ENCODE data around the gene AKAP6. TPM values are rescaled to one million over a fixed set of nuclear protein-coding genes. Genes with fewer than 3 reads are reported as not detected.

AKAP6 gene
- total and polyA plus RNA-seq, 2 experiments from 2014 or later = 0.38 to 0.42 TPM

- TF ChIP-seq, protein P1, sequence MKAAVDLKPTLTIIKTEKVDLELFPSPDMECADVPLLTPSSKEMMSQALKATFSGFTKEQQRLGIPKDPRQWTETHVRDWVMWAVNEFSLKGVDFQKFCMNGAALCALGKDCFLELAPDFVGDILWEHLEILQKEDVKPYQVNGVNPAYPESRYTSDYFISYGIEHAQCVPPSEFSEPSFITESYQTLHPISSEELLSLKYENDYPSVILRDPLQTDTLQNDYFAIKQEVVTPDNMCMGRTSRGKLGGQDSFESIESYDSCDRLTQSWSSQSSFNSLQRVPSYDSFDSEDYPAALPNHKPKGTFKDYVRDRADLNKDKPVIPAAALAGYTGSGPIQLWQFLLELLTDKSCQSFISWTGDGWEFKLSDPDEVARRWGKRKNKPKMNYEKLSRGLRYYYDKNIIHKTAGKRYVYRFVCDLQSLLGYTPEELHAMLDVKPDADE (IDR thresholded peaks at IDR 0.05) = no peak
- no peak for TF ChIP-seq CREB1 (CRISPR knock-in tag; IDR thresholded peaks at IDR 0.05; ENCODE audit: low read depth)
- no peak for TF ChIP-seq ZNF114 (CRISPR knock-in tag; IDR thresholded peaks at IDR 0.05)
- TF ChIP-seq EZH2 (IDR thresholded peaks at IDR 0.05; ENCODE audit: low read depth, unreplicated experiment) = no peak
- TF ChIP-seq STAT1 (IDR thresholded peaks at IDR 0.05; ENCODE audit: unreplicated experiment) = no peak
- no peak for TF ChIP-seq REST (IDR thresholded peaks at IDR 0.05; ENCODE audit: unreplicated experiment)
- no peak for TF ChIP-seq NANOG (IDR thresholded peaks at IDR 0.05; ENCODE audit: borderline replicate concordance)
These were observed 143.0 kb downstream of the AKAP6 start (continued) for GRCh38 chr14:32472076-32472475.

GRCh38 chr14:32472512-32473463 lies 143.7 kb downstream of the AKAP6 start:
- Mint-ChIP-seq H3K4me1 (peaks cover 24% of the 10 kb centered on the region), H3K27me3 (ENCODE audit: insufficient read depth, low read depth, poor library complexity) (no peaks in the 10 kb centered on the region), H3K4me3 (no peak overlapping the region), H3K27ac (peak overlapping the region; percentile 56), H3K9me3 (no peaks in the 10 kb centered on the region), H3K36me3 (ENCODE audit: low read depth) (no peaks in the 10 kb centered on the region)
- DNase-seq (ENCODE audit: low spot score) = peak; percentile 67
- Histone ChIP-seq H3K4me1 (ENCODE audit: insufficient read depth) (no peaks in the 10 kb centered on the region; the same call in 1 of the 2 replicates), H3F3A (replicated peaks; ENCODE audit: low read depth) (no peaks in the 10 kb centered on the region), H3K79me2 (replicated peaks; ENCODE audit: insufficient read depth) (no peaks in the 10 kb centered on the region), H3K36me3 (ENCODE audit: insufficient read depth) (no peaks in the 10 kb centered on the region), H4K20me1 (replicated peaks; ENCODE audit: insufficient read depth) (no peaks in the 10 kb centered on the region), H3K27ac (ENCODE audit: low read depth) (peak overlapping the region; percentile 51), H3K27me3 (ENCODE audit: insufficient read depth) (no peaks in the 10 kb centered on the region), H2AFZ (no peak overlapping the region), H3K4me2 (0 out of 2 replicates have a peak overlapping the region, but pooled peaks have one; percentile 4), H3K9me2 (ENCODE audit: insufficient read depth) (no peaks in the 10 kb centered on the region), H3K4me3 (no peak overlapping the region)
- ATAC-seq = peak; percentile 37; the same call in 2 of the 3 replicates
- TF ChIP-seq, protein P1 (IDR thresholded peaks at IDR 0.05) = no peak
- no peak for TF ChIP-seq NANOG (IDR thresholded peaks at IDR 0.05; ENCODE audit: borderline replicate concordance)
- TF ChIP-seq ZNF462 (CRISPR knock-in tag; IDR thresholded peaks at IDR 0.05) = no peak
- TF ChIP-seq CREB1 (CRISPR knock-in tag; IDR thresholded peaks at IDR 0.05; ENCODE audit: low read depth) = no peak
- no peak for TF ChIP-seq ZNF331 (CRISPR knock-in tag; IDR thresholded peaks at IDR 0.05; ENCODE audit: low read depth)
- no peak for TF ChIP-seq EZH2phosphoT487 (IDR thresholded peaks at IDR 0.05; ENCODE audit: unreplicated experiment)
- TF ChIP-seq STAT1 (IDR thresholded peaks at IDR 0.05; ENCODE audit: unreplicated experiment) = no peak

Measured in GM23338 (cell line).